Head of caudate nucleus (tissue), 42 donors: ENCODE measurements around the gene MARCHF4.

Experiments used
- DNase-seq, 42 donors: peaks; one replicate each; pipeline versions ENCODE4 v3.0.0 to v3.0.0-alpha.2; 2020 to 2021; ENCODE audit warnings: mixed read lengths in 7 of 42
- intact Hi-C: fragments of 100-400 bp; cut with DNase I; formaldehyde crosslinking; loops from one replicate; pipeline ENCODE4 v1.15.0; 2022

The MARCHF4 gene

DNA sequence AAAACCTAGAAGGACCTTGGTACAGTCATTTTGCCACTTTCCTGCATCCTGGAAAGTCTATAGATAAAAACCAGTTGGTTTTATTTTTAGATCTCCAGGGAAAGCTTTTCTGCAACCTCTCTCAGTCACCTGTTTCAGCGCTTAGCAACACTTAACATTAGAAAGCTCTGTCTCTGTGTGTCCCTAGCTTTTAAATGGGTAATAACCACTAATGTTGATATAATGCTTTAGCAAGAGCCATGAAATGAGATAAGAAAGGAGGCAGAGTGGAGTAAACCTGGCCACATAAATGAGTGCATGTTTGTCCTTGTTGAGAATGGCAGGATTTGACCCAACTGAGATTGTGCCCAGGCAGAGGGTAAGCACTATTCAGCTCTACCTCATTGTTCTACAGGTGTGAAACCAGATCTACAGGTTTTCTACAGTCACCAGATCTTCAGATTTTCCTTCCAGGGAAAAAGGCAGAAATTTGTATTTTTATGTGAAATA lies 44.8 kb downstream of the MARCHF4 start:
- DNase-seq = no peak
- intact Hi-C loops = no loop called here
